GM12865 (cell line): ENCODE data around the gene SOX6.

ENCODE experiments used
- DNase-seq: peaks from one replicate; pipeline ENCODE4 v3.0.0; 2010; ENCODE audit warnings: low read depth
- H3K4me3 ChIP-seq: 2 replicates; pipeline ENCODE4 v1.5.1; 2011; ENCODE audit warnings: mild to moderate bottlenecking, low read depth, low read length, control low read depth
- TF ChIP-seq, protein P1 (sequence below): IDR thresholded peaks from 2 replicates; pipeline ENCODE4 v1.5.1; 2011; ENCODE audit warnings: low read length, control low read depth, low read depth, inconsistent platforms; ENCODE audit not compliant: insufficient read depth; ENCODE audit errors: missing control alignments

SOX6 gene

DNA sequence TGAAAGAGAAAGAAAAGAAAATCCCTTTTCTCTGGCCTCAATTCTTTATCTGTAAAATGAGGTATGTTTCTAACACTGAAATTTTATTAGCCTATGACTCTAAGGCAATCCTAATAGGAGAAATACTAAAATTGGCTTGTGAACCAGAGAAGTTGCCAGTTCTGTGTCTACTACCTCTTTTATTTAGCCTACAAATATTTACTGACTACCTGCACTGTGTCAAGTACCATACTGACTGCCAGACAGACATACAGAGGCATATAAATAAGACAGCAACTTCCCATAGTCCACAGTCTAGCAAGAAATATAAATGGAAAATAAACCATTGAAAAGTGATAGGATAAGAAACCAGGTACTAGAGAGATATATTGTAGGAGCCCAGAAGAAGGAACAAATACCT is 2.4 kb upstream of the SOX6 start:
- DNase-seq, result no peak
- no peak overlapping the region for H3K4me3 ChIP-seq
- TF ChIP-seq, protein P1, sequence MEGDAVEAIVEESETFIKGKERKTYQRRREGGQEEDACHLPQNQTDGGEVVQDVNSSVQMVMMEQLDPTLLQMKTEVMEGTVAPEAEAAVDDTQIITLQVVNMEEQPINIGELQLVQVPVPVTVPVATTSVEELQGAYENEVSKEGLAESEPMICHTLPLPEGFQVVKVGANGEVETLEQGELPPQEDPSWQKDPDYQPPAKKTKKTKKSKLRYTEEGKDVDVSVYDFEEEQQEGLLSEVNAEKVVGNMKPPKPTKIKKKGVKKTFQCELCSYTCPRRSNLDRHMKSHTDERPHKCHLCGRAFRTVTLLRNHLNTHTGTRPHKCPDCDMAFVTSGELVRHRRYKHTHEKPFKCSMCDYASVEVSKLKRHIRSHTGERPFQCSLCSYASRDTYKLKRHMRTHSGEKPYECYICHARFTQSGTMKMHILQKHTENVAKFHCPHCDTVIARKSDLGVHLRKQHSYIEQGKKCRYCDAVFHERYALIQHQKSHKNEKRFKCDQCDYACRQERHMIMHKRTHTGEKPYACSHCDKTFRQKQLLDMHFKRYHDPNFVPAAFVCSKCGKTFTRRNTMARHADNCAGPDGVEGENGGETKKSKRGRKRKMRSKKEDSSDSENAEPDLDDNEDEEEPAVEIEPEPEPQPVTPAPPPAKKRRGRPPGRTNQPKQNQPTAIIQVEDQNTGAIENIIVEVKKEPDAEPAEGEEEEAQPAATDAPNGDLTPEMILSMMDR, result no peak

DNA sequence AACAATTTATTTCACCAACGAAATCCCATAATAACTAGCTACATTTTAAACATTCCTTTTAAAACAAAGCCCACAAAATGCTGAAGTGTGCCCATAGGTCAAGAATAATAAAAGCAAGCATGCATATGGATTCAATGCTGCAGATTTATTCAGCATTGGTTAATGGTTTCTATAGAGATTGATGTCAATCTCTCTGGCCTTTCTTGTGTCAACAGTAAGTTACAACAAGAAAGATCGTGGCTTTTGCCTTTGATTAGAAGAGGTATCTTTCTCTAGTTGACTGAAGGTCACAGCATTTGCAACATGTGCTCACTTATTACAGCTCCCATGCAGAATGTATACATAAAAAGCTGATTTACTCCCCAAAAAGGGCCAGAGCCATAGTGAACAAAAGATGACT is 1.4 kb upstream of the SOX6 start:
- no peak for DNase-seq
- no peak overlapping the region for H3K4me3 ChIP-seq
- TF ChIP-seq, protein P1, result no peak

DNA sequence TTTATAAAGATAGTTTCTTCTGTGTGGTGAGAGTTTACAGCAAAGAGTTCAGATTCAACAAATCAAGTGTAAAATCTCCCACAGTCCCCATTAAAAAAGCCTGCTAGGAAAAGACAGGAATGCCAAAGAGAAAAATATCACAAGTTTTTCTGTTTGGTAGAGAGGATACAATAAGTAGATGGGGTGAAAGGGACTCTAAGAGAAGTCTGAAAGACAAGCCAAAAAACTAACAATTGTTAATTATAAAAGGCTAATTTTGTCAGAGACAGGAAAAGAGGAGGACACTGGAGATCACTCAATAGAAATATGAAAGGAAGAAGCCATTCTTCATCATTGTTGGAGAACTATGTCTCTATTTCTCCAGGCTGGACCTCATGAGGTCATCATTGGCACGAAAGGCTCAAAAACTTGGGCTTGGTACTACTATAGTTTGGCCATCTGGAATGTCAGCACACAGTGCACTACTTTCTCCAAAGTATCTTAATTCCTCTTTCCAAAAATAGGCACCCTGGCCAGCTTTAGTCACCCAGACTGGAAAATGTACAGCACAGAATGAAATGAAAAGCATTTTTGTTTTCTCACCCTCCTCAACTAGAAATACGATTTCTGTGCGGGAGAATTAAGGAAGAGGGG is 531 bp upstream of the SOX6 start:
- TF ChIP-seq, protein P1, result no peak
- no peak for DNase-seq
- H3K4me3 ChIP-seq, result no peak overlapping the region

DNA sequence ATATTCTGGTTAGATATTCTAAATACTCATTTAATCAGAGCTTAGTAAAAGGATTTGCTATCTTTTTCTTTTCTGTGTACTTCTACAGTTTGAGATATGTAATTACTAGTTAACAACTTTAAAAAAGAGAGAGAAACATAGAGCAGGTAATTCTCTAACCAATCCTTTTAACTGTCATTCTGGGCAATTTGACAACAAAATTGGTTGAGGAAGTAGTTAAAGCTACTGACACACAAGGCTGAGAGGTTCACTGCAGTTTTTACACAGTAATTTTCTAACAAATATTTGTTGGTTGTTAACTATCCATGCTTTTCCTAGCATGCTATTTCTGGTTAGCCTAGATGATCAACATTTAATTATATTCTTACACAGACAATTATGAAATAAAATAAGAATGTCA is 3.6 kb downstream of the SOX6 start:
- no peak for DNase-seq
- H3K4me3 ChIP-seq, result no peak overlapping the region
- TF ChIP-seq, protein P1, result no peak

DNA sequence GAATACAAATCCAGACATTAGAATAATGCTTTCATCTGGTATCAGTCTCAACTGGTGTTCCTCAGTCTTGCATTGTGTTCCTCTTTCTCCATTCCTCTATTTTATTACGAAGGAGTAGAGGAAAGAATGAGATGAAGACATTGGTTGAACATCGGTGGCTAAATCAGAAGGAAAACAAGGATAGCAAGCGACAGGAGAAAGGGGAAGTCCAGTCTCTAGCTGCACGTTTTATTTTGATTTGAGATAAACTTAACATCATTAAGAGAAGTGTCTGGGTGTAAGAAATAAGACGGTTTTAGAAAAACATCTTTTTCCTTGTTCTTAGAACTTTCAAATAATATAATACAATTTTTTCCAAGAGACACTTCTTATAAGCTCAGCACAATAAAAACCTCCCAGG is 6.2 kb downstream of the SOX6 start:
- TF ChIP-seq, protein P1, result no peak
- no peak overlapping the region for H3K4me3 ChIP-seq
- DNase-seq, result no peak

DNA sequence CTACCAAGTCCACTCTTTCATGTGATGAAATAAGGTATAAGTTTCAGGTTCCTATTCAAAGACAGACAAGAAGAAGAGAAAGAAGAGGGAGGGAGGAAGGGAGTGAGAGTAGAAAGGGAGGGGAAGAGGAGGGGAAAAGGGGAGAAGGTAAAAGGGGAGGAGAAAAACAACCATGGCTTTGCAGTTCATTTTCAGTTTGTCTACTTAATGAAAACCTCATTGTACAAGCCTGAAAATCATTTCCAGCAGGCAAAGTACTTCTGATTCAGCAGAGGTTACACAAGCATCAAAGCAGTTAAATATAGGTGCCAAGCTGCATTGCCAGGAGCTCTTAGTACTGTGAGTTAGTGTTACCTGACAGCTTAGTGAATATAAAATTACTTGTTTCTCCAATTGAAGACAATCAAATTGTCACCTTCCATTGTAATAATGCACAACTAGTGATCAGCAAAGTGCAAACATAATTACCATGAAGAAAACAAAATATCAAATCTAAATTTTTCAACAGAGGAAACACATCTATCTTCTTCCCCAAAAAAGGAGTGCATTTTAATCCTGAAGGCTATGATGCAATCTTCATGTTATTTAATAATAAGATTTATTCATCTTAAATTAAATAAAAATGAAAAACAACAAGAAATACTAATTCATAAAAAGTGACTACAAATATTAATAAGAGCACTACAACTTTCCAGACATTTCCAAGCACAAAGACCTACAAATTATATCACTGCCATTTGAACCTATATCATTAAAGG is 8.2 kb downstream of the SOX6 start:
- H3K4me3 ChIP-seq, result no peak overlapping the region
- DNase-seq, result no peak
- TF ChIP-seq, protein P1, result no peak

DNA sequence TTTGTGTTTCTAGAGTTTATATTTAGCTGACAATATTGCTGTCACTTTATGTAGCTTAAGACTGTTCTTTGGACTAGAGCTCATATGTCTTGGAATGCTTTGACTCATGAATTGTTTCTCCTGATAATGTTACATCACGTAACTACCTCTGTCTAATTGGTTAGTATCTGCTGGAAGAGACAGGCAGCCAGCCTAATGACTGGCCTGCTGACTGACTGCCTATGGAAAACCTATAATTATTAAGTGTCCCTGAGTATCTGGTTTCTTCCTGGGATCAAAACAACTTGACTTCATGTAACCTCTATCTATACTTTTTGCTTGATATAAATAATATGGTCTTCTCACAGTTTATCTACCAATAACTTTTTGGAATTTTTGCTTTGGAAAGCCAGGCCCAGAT is 9.4 kb downstream of the SOX6 start:
- DNase-seq, result no peak
- H3K4me3 ChIP-seq, result no peak overlapping the region
- TF ChIP-seq, protein P1, result no peak
